Natural killer cell (primary cell): ENCODE data around the gene CHRNB2. TPM values are rescaled to one million over a fixed set of nuclear protein-coding genes. Genes with fewer than 3 reads are reported as not detected.

Experiments used
- ATAC-seq, 3 donors: fragments of 150-1000 bp in 2 of 3; fragments of 200-7000 bp in 1 of 3; cut with Tn5 transposase; 1 replicate in 1 of 3; 2 replicates in 2 of 3; pipeline ENCODE4 v1.10.0; 2021; ENCODE audit warnings: mild to moderate bottlenecking in 2 of 3, moderate library complexity in 2 of 3
- DNase-seq, 2 donors: peaks; one replicate each; pipeline versions ENCODE4 v3.0.0 to v3.0.0-alpha.2; 2013 to 2021; ENCODE audit warnings: mixed read lengths in 1 of 2
- H3K27ac ChIP-seq: one replicate; pipeline ENCODE4 v1.5.1; 2013; ENCODE audit warnings: mild to moderate bottlenecking, low read length
- H3K27me3 ChIP-seq: one replicate; pipeline ENCODE4 v1.6.1; 2013; ENCODE audit warnings: low read length; ENCODE audit not compliant: control insufficient read depth, insufficient read depth
- H3K36me3 ChIP-seq: one replicate; pipeline ENCODE4 v1.6.1; 2013; ENCODE audit warnings: low read length; ENCODE audit not compliant: control insufficient read depth, insufficient read depth
- H3K4me1 ChIP-seq: one replicate; pipeline ENCODE4 v1.6.1; 2013; ENCODE audit warnings: low read length; ENCODE audit not compliant: control insufficient read depth, insufficient read depth
- H3K4me3 ChIP-seq: one replicate; pipeline ENCODE4 v1.5.1; 2013; ENCODE audit warnings: low read length
- H3K9me3 ChIP-seq: one replicate; pipeline ENCODE4 v1.6.1; 2013; ENCODE audit warnings: low read length; ENCODE audit not compliant: control insufficient read depth, insufficient read depth
- H3K27ac Mint-ChIP-seq, 2 donors: one replicate each; pipeline ENCODE4 v1.8.0; 2022; ENCODE audit warnings: mild to moderate bottlenecking in 2 of 2, mixed read lengths in 2 of 2, moderate library complexity in 1 of 2
- H3K27me3 Mint-ChIP-seq, 2 donors: one replicate each; pipeline ENCODE4 v1.8.0; 2022; ENCODE audit warnings: low read depth in 2 of 2, mixed read lengths in 2 of 2
- H3K36me3 Mint-ChIP-seq: one replicate; pipeline ENCODE4 v1.8.0; 2022; ENCODE audit warnings: mixed read lengths
- H3K4me1 Mint-ChIP-seq, 2 donors: one replicate each; pipeline ENCODE4 v1.8.0; 2022; ENCODE audit warnings: mixed read lengths in 2 of 2
- H3K4me3 Mint-ChIP-seq: one replicate; pipeline ENCODE4 v1.8.0; 2022; ENCODE audit warnings: mild to moderate bottlenecking, moderate library complexity, mixed read lengths
- H3K9me3 Mint-ChIP-seq, 2 donors: one replicate each; pipeline ENCODE4 v1.8.0; 2022; ENCODE audit warnings: mixed read lengths in 2 of 2
- WGBS: methylation state at CpG from one replicate; pipeline ENCODE4 v1.1.7; 2013; ENCODE audit warnings: missing lambda C conversion rate; ENCODE audit not compliant: insufficient coverage; 5-methylcytosine and 5-hydroxymethylcytosine counted together
- intact Hi-C: fragments of 100-400 bp; cut with micrococcal nuclease; formaldehyde crosslinking; loops from one replicate; pipeline ENCODE4 v1.14.2; 2022
- total RNA-seq, 4 donors: library from RNA; stranded (reverse); fragments of 120-200 nt in 1 of 4; gene quantifications; one replicate each; pipeline versions ENCODE4 v1.2.3 to v1.2.4, GENCODE V29; 2013 to 2022
- TF ChIP-seq, protein P1 (sequence below): fragments of 200-600 bp; IDR thresholded peaks from one replicate; pipeline ENCODE4 v1.8.0; 2022; ENCODE audit warnings: antibody characterized with exemption

Gene CHRNB2
- total RNA-seq, 3 donors from 2014 or later (not counting 1 experiment from before 2014, with no cell fraction given) = not detected

DNA sequence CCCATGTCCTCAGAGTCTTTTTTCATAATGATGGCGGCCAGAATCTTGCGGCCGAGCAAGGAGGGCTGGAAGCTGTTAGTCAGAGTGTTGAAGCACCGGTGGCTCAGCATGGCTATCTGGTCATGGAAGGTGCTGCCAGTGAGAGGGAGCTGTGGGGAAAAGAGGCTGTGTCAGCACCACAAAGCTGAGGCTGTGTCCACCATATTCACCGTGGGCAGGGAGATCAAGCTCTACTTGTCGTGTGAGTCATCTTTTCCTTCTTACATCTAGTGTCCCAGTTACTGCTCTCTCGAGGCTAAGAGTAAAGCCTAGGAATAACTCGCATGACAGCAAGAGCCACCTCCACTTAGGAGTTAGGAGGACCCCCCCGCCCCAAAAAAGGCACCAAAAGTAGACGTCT lies 22.2 kb downstream of the CHRNB2 start:
- no peaks in the 10 kb centered on the region for H3K27me3 Mint-ChIP-seq
- 87% methylated on average over 9 of the region's 10 CpGs for WGBS
- no peaks in the 10 kb centered on the region for H3K27me3 ChIP-seq
- H3K36me3 ChIP-seq = peaks cover 93% of the 10 kb centered on the region
- H3K4me1 Mint-ChIP-seq = peaks cover 5% of the 10 kb centered on the region in 2 donors
- DNase-seq (no peak), ATAC-seq (no peak)
- no peak overlapping the region for H3K27ac Mint-ChIP-seq
- no peaks in the 10 kb centered on the region for H3K4me1 ChIP-seq
- TF ChIP-seq, protein P1, sequence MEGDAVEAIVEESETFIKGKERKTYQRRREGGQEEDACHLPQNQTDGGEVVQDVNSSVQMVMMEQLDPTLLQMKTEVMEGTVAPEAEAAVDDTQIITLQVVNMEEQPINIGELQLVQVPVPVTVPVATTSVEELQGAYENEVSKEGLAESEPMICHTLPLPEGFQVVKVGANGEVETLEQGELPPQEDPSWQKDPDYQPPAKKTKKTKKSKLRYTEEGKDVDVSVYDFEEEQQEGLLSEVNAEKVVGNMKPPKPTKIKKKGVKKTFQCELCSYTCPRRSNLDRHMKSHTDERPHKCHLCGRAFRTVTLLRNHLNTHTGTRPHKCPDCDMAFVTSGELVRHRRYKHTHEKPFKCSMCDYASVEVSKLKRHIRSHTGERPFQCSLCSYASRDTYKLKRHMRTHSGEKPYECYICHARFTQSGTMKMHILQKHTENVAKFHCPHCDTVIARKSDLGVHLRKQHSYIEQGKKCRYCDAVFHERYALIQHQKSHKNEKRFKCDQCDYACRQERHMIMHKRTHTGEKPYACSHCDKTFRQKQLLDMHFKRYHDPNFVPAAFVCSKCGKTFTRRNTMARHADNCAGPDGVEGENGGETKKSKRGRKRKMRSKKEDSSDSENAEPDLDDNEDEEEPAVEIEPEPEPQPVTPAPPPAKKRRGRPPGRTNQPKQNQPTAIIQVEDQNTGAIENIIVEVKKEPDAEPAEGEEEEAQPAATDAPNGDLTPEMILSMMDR = no peak
- H3K27ac ChIP-seq = no peak overlapping the region
- intact Hi-C loops = no loop called here
- H3K4me3 Mint-ChIP-seq = no peak overlapping the region
- H3K9me3 ChIP-seq = no peaks in the 10 kb centered on the region
- no peaks in the 10 kb centered on the region for H3K9me3 Mint-ChIP-seq
- no peak overlapping the region for H3K4me3 ChIP-seq
- H3K36me3 Mint-ChIP-seq = peaks cover 42% of the 10 kb centered on the region

DNA sequence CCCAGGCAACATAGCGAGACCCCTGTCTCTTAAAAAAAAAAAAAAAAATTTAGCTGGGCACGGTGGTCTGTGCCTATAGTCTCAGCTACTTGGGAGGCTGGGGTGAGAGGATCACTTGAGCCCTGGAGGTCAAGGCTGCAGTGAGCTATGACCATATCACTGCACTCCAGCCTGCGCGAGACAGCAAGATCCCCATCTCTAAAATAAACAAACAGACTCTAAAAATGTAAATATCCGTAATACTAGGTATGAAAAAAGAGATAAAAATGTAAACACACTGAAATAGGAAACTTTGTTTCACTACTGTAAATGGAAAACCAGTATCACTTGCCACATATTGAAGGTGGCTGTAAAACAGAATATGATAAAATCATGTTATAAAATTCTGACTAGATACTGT lies 23.2 kb downstream of the CHRNB2 start:
- peaks cover 36% of the 10 kb centered on the region for H3K36me3 Mint-ChIP-seq
- Histone ChIP-seq H3K27me3 (no peaks in the 10 kb centered on the region), H3K27ac (no peak overlapping the region), H3K4me3 (no peak overlapping the region), H3K4me1 (no peaks in the 10 kb centered on the region), H3K36me3 (peaks cover 91% of the 10 kb centered on the region), H3K9me3 (no peaks in the 10 kb centered on the region)
- WGBS = 89% methylated on average over 2 of the region's 5 CpGs
- no peak overlapping the region for H3K4me3 Mint-ChIP-seq
- TF ChIP-seq, protein P1 = no peak
- no peaks in the 10 kb centered on the region for H3K9me3 Mint-ChIP-seq
- peaks cover 5% of the 10 kb centered on the region in 2 donors for H3K4me1 Mint-ChIP-seq
- no peaks in the 10 kb centered on the region for H3K27me3 Mint-ChIP-seq
- DNase-seq (no peak), ATAC-seq (no peak)
- H3K27ac Mint-ChIP-seq = no peak overlapping the region
- intact Hi-C loops = no loop called here

DNA sequence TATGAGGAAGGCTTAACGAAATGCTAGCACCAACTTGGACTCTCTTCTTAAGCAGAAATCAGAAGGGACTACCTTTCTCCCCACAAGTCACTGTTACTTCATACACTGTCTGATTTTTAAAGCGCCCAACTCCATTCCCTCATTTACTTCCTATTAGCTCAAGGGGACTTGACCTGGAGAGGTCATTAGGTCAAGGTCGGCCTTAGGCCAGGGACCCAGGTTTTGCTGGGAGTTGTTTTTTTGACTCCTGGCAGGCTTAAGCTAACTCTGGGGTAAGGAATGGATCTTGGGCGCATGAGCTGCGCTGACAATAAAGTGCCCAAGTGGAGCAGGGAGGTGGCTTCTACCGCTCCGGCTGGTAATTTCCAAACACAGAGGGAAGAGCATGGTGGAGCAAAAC lies 23.6 kb downstream of the CHRNB2 start:
- Histone ChIP-seq H3K27ac (no peak overlapping the region), H3K27me3 (no peaks in the 10 kb centered on the region), H3K4me3 (no peak overlapping the region), H3K9me3 (no peaks in the 10 kb centered on the region), H3K36me3 (peaks cover 90% of the 10 kb centered on the region), H3K4me1 (no peaks in the 10 kb centered on the region)
- TF ChIP-seq, protein P1 = no peak
- DNase-seq = no peak
- Mint-ChIP-seq H3K4me3 (no peak overlapping the region), H3K27ac (no peak overlapping the region), H3K4me1 (peaks cover 5% of the 10 kb centered on the region in 2 donors), H3K27me3 (no peaks in the 10 kb centered on the region), H3K36me3 (peaks cover 35% of the 10 kb centered on the region), H3K9me3 (no peaks in the 10 kb centered on the region)
- WGBS = 97% methylated on average over 7 of the region's 7 CpGs
- ATAC-seq = no peak
- intact Hi-C loops = no loop called here

DNA sequence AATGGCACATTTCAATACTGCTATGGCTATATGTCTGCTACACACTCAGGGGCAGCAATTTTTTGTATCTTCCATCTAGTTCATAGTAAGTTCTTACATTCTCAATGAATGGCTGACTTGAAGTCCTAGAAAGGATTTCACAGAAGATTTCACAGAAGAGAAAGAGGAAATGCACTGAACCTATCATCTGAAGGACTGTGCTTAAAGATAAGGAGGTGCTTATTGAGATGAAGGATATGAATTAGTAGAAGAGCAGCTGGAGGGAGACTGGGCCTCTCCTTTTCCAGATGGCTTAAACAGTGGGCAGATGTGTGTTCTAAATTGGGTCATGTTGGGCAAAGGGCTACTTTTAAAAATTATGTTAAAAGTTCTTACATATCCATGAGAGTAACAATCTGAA lies 25.8 kb downstream of the CHRNB2 start:
- H3K4me1 ChIP-seq = no peaks in the 10 kb centered on the region
- no peaks in the 10 kb centered on the region for H3K27me3 ChIP-seq
- no peak for ATAC-seq
- no peaks in the 10 kb centered on the region for H3K9me3 ChIP-seq
- intact Hi-C loops = no loop called here
- no peak overlapping the region for H3K27ac ChIP-seq
- Mint-ChIP-seq H3K27ac (no peak overlapping the region), H3K9me3 (no peaks in the 10 kb centered on the region), H3K36me3 (peaks cover 42% of the 10 kb centered on the region), H3K4me1 (peaks cover 7 to 14% of the 10 kb centered on the region in 2 donors), H3K4me3 (no peak overlapping the region), H3K27me3 (no peaks in the 10 kb centered on the region)
- TF ChIP-seq, protein P1 = no peak
- peaks cover 89% of the 10 kb centered on the region for H3K36me3 ChIP-seq
- no peak for DNase-seq
- no peak overlapping the region for H3K4me3 ChIP-seq
